ENCODE data around the gene TWF2. TPM values are rescaled to one million over a fixed set of nuclear protein-coding genes. Genes with fewer than 3 reads are reported as not detected.

Gene TWF2
- total and polyA plus RNA-seq, 10 of the 15 experiments (the other 5 are each of a cell fraction or from before 2014, with no cell fraction given) = 0.16 to 106 (median 68.5) TPM

GRCh38 chr3:52210037-52210436 is 28.9 kb downstream of the TWF2 start (continued):
- TF ChIP-seq, protein P1, sequence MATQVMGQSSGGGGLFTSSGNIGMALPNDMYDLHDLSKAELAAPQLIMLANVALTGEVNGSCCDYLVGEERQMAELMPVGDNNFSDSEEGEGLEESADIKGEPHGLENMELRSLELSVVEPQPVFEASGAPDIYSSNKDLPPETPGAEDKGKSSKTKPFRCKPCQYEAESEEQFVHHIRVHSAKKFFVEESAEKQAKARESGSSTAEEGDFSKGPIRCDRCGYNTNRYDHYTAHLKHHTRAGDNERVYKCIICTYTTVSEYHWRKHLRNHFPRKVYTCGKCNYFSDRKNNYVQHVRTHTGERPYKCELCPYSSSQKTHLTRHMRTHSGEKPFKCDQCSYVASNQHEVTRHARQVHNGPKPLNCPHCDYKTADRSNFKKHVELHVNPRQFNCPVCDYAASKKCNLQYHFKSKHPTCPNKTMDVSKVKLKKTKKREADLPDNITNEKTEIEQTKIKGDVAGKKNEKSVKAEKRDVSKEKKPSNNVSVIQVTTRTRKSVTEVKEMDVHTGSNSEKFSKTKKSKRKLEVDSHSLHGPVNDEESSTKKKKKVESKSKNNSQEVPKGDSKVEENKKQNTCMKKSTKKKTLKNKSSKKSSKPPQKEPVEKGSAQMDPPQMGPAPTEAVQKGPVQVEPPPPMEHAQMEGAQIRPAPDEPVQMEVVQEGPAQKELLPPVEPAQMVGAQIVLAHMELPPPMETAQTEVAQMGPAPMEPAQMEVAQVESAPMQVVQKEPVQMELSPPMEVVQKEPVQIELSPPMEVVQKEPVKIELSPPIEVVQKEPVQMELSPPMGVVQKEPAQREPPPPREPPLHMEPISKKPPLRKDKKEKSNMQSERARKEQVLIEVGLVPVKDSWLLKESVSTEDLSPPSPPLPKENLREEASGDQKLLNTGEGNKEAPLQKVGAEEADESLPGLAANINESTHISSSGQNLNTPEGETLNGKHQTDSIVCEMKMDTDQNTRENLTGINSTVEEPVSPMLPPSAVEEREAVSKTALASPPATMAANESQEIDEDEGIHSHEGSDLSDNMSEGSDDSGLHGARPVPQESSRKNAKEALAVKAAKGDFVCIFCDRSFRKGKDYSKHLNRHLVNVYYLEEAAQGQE (IDR thresholded peaks at IDR 0.05; ENCODE audit: low read depth, low read length) = no peak
- TF ChIP-seq, protein P2, sequence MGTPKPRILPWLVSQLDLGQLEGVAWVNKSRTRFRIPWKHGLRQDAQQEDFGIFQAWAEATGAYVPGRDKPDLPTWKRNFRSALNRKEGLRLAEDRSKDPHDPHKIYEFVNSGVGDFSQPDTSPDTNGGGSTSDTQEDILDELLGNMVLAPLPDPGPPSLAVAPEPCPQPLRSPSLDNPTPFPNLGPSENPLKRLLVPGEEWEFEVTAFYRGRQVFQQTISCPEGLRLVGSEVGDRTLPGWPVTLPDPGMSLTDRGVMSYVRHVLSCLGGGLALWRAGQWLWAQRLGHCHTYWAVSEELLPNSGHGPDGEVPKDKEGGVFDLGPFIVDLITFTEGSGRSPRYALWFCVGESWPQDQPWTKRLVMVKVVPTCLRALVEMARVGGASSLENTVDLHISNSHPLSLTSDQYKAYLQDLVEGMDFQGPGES (IDR thresholded peaks at IDR 0.05) = no peak
- TF ChIP-seq SIX5 (IDR thresholded peaks at IDR 0.05; ENCODE audit: low read depth, low read length, severe bottlenecking) = no peak
- TF ChIP-seq RAD51 (IDR thresholded peaks at IDR 0.05) = no peak
- no peak for TF ChIP-seq RELB (IDR thresholded peaks at IDR 0.05; ENCODE audit: low read depth)
- no peak for TF ChIP-seq NR2C2 (IDR thresholded peaks at IDR 0.05; ENCODE audit: borderline replicate concordance, control insufficient read depth, insufficient read length, low read depth)
- no peak for TF ChIP-seq TBL1XR1 (IDR thresholded peaks at IDR 0.05; ENCODE audit: low read depth, low read length)
- TF ChIP-seq NBN (IDR thresholded peaks at IDR 0.05) = no peak

Measured in GM12878 (cell line).